Prostate gland (tissue), 2 donors: ENCODE results near the gene ZNF518A. TPM values are rescaled to one million over a fixed set of nuclear protein-coding genes. Genes with fewer than 3 reads are reported as not detected.

Source experiments
- DNase-seq: peaks from one replicate; pipeline ENCODE4 v3.0.0-alpha.2; 2019; ENCODE audit warnings: low spot score
- H3K27ac ChIP-seq, 2 donors: fragments of 200-600 bp; sonication (generic); 2 replicates each; pipeline ENCODE4 v1.5.1; 2017 to 2019
- H3K27me3 ChIP-seq: fragments of 200-600 bp; sonication (generic); replicated peaks from 2 replicates; pipeline ENCODE4 v1.5.1; 2019; ENCODE audit not compliant: insufficient read depth
- H3K36me3 ChIP-seq, 2 donors: fragments of 200-600 bp; sonication (generic); 1 replicate in 1 of 2; 2 replicates in 1 of 2; pipeline versions ENCODE4 v1.5.1 to v1.8.1; 2017 to 2019
- H3K4me1 ChIP-seq: fragments of 200-600 bp; sonication (generic); replicated peaks from 2 replicates; pipeline ENCODE4 v1.5.1; 2019
- H3K4me3 ChIP-seq, 2 donors: fragments of 200-600 bp; sonication (generic); 2 replicates each; pipeline ENCODE4 v1.5.1; 2017 to 2019
- H3K9me3 ChIP-seq: fragments of 200-600 bp; sonication (generic); 2 replicates; pipeline ENCODE4 v1.5.1; 2017
- POLR2A ChIP-seq: fragments of 450-650 bp; IDR thresholded peaks from one replicate; pipeline ENCODE4 v1.6.1; 2016; ENCODE audit warnings: antibody characterized with exemption, mild to moderate bottlenecking
- POLR2AphosphoS5 ChIP-seq: sonication (generic); formaldehyde crosslinking; IDR thresholded peaks from one replicate; pipeline ENCODE4 v1.6.1; 2017; ENCODE audit warnings: antibody characterized with exemption
- WGBS: methylation state at CpG from one replicate; pipeline ENCODE4 v1.1.5; 2018; 5-methylcytosine and 5-hydroxymethylcytosine counted together
- intact Hi-C: fragments of 100-400 bp; cut with DNase I; formaldehyde crosslinking; loops from one replicate; pipeline ENCODE4 v1.14.2; 2022
- total RNA-seq, 2 donors: library from RNA; depleted of rRNA; stranded (reverse); fragments of >200 nt; gene quantifications; one replicate each; pipeline ENCODE4 v1.1.0, GENCODE V29; 2016
- TF ChIP-seq, protein P1 (sequence below), 4 experiments: fragments of 200-600 bp in 2 of 4; fragments of 450-650 bp in 2 of 4; sonication (generic) in 2 of 4; IDR thresholded peaks; 1 replicate in 3 of 4; 2 replicates in 1 of 4; pipeline ENCODE4 v1.5.1; 2016 to 2019; ENCODE audit warnings: antibody characterized with exemption in 4 of 4, mild to moderate bottlenecking in 2 of 4, moderate library complexity in 2 of 4

Gene ZNF518A
- 10 to 100 TPM; 23.0 to 42.4 TPM for total RNA-seq

DNA sequence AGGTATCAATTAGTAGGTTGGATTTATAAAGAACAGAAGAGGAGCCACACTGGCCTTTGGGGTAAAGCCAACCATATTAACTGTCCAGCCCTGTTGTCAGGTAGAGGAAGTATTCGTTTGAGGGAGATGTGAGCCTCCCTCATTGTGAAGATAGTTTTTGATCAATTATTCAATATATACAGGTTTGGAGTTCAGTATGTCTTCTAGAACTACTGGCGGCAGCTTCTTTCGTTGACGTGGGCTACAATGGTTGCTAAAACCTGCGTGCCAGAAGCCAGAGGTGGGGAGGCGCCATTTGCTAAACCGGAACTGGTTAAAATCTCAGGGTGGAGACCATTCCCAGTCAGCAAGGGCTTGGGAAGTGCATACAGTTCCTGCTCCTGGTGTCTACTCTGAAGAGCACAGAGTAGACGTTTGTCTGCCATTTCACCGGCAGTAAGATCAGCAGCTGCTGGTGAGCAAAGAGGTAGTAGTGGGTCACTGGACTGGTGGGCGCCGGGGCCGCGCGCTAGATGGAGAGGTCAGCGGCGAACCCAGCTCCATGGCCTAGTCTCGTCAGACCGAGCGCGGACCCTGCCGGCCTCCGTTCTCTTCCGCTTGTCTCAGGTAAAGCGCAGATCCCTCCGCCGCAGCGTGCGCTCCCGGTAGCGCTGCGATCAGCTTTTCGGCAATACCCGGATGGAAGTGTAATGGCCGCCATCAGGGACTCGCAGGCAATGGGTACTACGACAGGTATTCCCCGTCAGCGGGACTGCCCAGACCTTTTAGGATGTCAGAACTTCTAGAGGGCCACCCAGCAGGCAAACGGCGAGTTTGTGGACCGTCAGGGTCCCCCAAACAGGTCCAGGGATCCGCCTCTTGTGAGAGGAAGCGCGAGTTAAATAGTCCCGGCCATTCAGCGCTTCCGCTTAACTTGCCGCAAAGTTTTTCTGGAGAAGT, at the start of gene ZNF518A:
ZNF518A (plus strand) TSS at position 911 of the 939 bp plus-strand sequence. CDS start 26,026 bp downstream, outside the sequence.
- Histone ChIP-seq H3K4me1 (no peaks in the 10 kb centered on the region), H3K27ac (peak within 1 kb of the TSS; percentile 94 to 95), H3K9me3 (no peaks in the 10 kb centered on the region), H3K4me3 (peak within 1 kb of the TSS; percentile 60 to 66), H3K36me3 (no peaks in the 10 kb centered on the region), H3K27me3 (no peaks in the 10 kb centered on the region)
- no peak for TF ChIP-seq POLR2A
- peak; percentile 72 for TF ChIP-seq POLR2AphosphoS5
- intact Hi-C loops = loop anchor here (1.0 kb wide), 1 partner anchor 39 kb away; no protein-coding TSS in a partner anchor
- DNase-seq = peak; percentile 90
- WGBS = 9% methylated on average over 48 of the region's 48 CpGs

- no peak for DNase-seq
- 93% methylated on average over 2 of the region's 2 CpGs for WGBS
- TF ChIP-seq POLR2A = no peak
- no peak for TF ChIP-seq POLR2AphosphoS5
- TF ChIP-seq, protein P1, sequence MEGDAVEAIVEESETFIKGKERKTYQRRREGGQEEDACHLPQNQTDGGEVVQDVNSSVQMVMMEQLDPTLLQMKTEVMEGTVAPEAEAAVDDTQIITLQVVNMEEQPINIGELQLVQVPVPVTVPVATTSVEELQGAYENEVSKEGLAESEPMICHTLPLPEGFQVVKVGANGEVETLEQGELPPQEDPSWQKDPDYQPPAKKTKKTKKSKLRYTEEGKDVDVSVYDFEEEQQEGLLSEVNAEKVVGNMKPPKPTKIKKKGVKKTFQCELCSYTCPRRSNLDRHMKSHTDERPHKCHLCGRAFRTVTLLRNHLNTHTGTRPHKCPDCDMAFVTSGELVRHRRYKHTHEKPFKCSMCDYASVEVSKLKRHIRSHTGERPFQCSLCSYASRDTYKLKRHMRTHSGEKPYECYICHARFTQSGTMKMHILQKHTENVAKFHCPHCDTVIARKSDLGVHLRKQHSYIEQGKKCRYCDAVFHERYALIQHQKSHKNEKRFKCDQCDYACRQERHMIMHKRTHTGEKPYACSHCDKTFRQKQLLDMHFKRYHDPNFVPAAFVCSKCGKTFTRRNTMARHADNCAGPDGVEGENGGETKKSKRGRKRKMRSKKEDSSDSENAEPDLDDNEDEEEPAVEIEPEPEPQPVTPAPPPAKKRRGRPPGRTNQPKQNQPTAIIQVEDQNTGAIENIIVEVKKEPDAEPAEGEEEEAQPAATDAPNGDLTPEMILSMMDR (IDR thresholded peaks at IDR 0.05) = no peak
- no peak overlapping the region for H3K4me3 ChIP-seq
- H3K27me3 ChIP-seq = no peaks in the 10 kb centered on the region
- H3K9me3 ChIP-seq = no peaks in the 10 kb centered on the region
- no peak overlapping the region for H3K27ac ChIP-seq
- intact Hi-C loops = no loop called here
- no peaks in the 10 kb centered on the region for H3K4me1 ChIP-seq
- no peaks in the 10 kb centered on the region for H3K36me3 ChIP-seq
Measured at GRCh38 chr10:96082153-96082552, 47.9 kb upstream of the ZNF518A start.

DNA sequence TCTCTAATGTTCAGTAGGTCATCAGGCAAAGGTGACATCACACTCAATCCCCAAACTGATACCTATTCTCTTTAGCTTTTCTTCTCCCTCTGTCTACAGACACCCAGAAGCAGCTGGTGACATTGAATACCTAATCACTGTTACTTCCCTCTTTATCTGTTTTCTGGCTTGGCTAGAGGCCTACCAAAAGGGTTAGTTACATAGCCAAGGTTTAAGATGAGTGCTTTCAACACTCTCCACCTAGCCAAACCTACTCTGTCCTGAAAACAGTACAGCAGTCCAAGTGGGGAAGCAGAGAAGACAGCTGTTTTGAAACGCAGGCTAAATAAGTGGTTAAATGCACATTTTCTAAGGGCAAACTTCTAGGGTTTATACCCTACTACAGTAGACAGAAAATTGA, 47.3 kb upstream of the ZNF518A start:
- Histone ChIP-seq H3K27ac (no peak overlapping the region), H3K27me3 (no peaks in the 10 kb centered on the region), H3K4me3 (no peak overlapping the region), H3K36me3 (no peaks in the 10 kb centered on the region), H3K4me1 (no peaks in the 10 kb centered on the region), H3K9me3 (no peaks in the 10 kb centered on the region)
- 83% methylated on average over 1 of the region's 1 CpG for WGBS
- no peak for DNase-seq
- TF ChIP-seq POLR2AphosphoS5 = no peak
- TF ChIP-seq, protein P1 (IDR thresholded peaks at IDR 0.05) = no peak
- no peak for TF ChIP-seq POLR2A
- intact Hi-C loops = no loop called here

GRCh38 chr10:96089116-96089515, 41.0 kb upstream of the ZNF518A start:
- peak overlapping the region; percentile 67 to 69 for H3K4me3 ChIP-seq
- no peak for DNase-seq
- intact Hi-C loops = no loop called here
- H3K36me3 ChIP-seq = no peaks in the 10 kb centered on the region
- 73% methylated on average over 2 of the region's 2 CpGs for WGBS
- H3K27ac ChIP-seq = no peak overlapping the region
- no peak for TF ChIP-seq POLR2A
- TF ChIP-seq POLR2AphosphoS5 = no peak
- TF ChIP-seq, protein P1 (IDR thresholded peaks at IDR 0.05) = no peak
- no peaks in the 10 kb centered on the region for H3K9me3 ChIP-seq
- no peaks in the 10 kb centered on the region for H3K4me1 ChIP-seq
- peaks cover 3% of the 10 kb centered on the region for H3K27me3 ChIP-seq

GRCh38 chr10:96089670-96090462, 40.2 kb upstream of the ZNF518A start:
- WGBS = 10% methylated on average over 46 of the region's 47 CpGs
- intact Hi-C loops = loop anchor here (1.0 kb wide), 1 partner anchor 39 kb away; no protein-coding TSS in a partner anchor
- peak; percentile 80 for DNase-seq
- TF ChIP-seq POLR2A (no peak), POLR2AphosphoS5 (peak; percentile 87)
- Histone ChIP-seq H3K9me3 (no peaks in the 10 kb centered on the region), H3K4me3 (peak overlapping the region; percentile 67 to 69), H3K27me3 (peaks cover 3% of the 10 kb centered on the region), H3K36me3 (no peaks in the 10 kb centered on the region), H3K4me1 (no peaks in the 10 kb centered on the region), H3K27ac (peak overlapping the region; percentile 86 to 92)
